Nephron progenitor cell (in vitro differentiated cells): ENCODE measurements around the gene THSD4.

Experiments used
- DNase-seq: peaks from one replicate; pipeline ENCODE4 v3.0.0; 2021
- H3K27ac Mint-ChIP-seq: 2 replicates; pipeline ENCODE4 v1.8.0; 2021; ENCODE audit warnings: mild to moderate bottlenecking, moderate library complexity, mixed read lengths
- H3K27me3 Mint-ChIP-seq: 2 replicates; pipeline ENCODE4 v1.8.0; 2021; ENCODE audit warnings: mild to moderate bottlenecking, low read depth, mixed read lengths; ENCODE audit not compliant: poor library complexity
- H3K36me3 Mint-ChIP-seq: 2 replicates; pipeline ENCODE4 v1.8.0; 2021; ENCODE audit warnings: low read depth, mixed read lengths
- H3K4me1 Mint-ChIP-seq: 2 replicates; pipeline ENCODE4 v1.8.0; 2021; ENCODE audit warnings: mixed read lengths
- H3K4me3 Mint-ChIP-seq: 2 replicates; pipeline ENCODE4 v1.8.0; 2021; ENCODE audit warnings: mild to moderate bottlenecking, moderate library complexity, mixed read lengths
- H3K9me3 Mint-ChIP-seq: 2 replicates; pipeline ENCODE4 v1.8.0; 2021; ENCODE audit warnings: mild to moderate bottlenecking, moderate library complexity, mixed read lengths
- TF ChIP-seq, protein P1 (sequence below): fragments of 200-600 bp; sonication (generic); IDR thresholded peaks from 2 replicates; pipeline ENCODE4 v1.5.0; 2021; ENCODE audit warnings: antibody characterized with exemption

Gene THSD4

DNA sequence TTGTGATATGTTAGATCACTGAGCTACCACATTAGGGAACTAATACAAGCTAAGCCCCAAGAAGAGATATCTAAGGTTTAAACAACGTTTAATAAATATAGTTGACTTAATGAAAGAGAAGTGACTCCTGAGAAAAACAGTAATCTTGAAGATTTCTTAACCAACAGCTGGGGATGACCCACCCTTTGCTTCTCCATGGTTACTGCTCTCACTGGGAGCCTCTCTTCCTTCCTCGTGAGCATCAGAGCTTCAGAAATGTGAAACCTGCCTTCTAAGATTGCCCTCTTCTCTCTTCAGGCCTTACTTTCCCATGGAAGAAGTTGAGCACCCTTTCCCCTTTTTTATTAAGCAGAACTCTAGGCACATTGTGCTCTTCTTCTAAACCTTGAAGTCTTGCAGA lies 562.9 kb downstream of the THSD4 start:
- H3K4me1 Mint-ChIP-seq = peaks cover 70% of the 10 kb centered on the region
- no peak overlapping the region for H3K4me3 Mint-ChIP-seq
- DNase-seq = no peak
- peaks cover 2% of the 10 kb centered on the region for H3K27me3 Mint-ChIP-seq
- H3K27ac Mint-ChIP-seq = peak overlapping the region; percentile 17
- TF ChIP-seq, protein P1, sequence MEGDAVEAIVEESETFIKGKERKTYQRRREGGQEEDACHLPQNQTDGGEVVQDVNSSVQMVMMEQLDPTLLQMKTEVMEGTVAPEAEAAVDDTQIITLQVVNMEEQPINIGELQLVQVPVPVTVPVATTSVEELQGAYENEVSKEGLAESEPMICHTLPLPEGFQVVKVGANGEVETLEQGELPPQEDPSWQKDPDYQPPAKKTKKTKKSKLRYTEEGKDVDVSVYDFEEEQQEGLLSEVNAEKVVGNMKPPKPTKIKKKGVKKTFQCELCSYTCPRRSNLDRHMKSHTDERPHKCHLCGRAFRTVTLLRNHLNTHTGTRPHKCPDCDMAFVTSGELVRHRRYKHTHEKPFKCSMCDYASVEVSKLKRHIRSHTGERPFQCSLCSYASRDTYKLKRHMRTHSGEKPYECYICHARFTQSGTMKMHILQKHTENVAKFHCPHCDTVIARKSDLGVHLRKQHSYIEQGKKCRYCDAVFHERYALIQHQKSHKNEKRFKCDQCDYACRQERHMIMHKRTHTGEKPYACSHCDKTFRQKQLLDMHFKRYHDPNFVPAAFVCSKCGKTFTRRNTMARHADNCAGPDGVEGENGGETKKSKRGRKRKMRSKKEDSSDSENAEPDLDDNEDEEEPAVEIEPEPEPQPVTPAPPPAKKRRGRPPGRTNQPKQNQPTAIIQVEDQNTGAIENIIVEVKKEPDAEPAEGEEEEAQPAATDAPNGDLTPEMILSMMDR = no peak
- no peaks in the 10 kb centered on the region for H3K9me3 Mint-ChIP-seq
- H3K36me3 Mint-ChIP-seq = no peaks in the 10 kb centered on the region

- peaks cover 4% of the 10 kb centered on the region for H3K27me3 Mint-ChIP-seq
- DNase-seq = no peak
- H3K4me3 Mint-ChIP-seq = peak overlapping the region; percentile 18
- TF ChIP-seq, protein P1 = no peak
- H3K9me3 Mint-ChIP-seq = no peaks in the 10 kb centered on the region
- H3K36me3 Mint-ChIP-seq = no peaks in the 10 kb centered on the region
- no peak overlapping the region for H3K27ac Mint-ChIP-seq
- peaks cover 70% of the 10 kb centered on the region for H3K4me1 Mint-ChIP-seq
Observed at GRCh38 chr15:71678605-71679004, 563.3 kb downstream of the THSD4 start.

DNA sequence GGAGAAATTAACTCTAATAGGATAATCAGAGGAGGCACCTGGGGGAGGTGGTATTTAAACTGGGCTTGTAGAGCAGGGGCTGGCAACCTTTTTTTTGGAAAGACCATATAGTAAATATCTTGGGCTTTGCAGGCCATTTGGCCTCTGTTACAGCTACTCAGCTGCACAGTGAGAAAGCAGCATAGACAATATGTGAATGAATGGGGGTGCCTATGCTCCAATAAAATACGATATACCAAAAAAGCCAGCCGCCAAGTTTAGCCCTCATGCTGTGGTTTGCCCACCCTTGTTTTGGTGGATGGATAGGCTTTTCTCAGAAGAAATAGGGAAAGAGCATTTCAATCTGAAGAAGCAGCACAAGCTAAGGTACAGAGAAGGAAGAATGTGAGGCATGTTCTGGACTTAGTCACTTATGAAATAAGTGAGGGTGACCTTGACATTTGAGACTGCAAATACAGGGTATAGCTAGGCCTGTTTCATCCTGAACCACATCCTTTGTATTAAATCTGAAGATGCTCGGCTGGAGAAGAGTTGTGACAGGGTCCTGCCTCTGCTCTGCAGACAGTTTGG lies 564.0 kb downstream of the THSD4 start:
- no peaks in the 10 kb centered on the region for H3K9me3 Mint-ChIP-seq
- no peaks in the 10 kb centered on the region for H3K36me3 Mint-ChIP-seq
- peaks cover 4% of the 10 kb centered on the region for H3K27me3 Mint-ChIP-seq
- TF ChIP-seq, protein P1 = no peak
- peak overlapping the region; percentile 46 for H3K27ac Mint-ChIP-seq
- DNase-seq = no peak
- peaks cover 66% of the 10 kb centered on the region for H3K4me1 Mint-ChIP-seq
- H3K4me3 Mint-ChIP-seq = no peak overlapping the region

GRCh38 chr15:71679793-71680353 lies 564.6 kb downstream of the THSD4 start:
- Mint-ChIP-seq H3K4me1 (peaks cover 60% of the 10 kb centered on the region), H3K27me3 (peaks cover 4% of the 10 kb centered on the region), H3K36me3 (no peaks in the 10 kb centered on the region), H3K9me3 (no peaks in the 10 kb centered on the region), H3K4me3 (no peak overlapping the region), H3K27ac (peak overlapping the region; percentile 46)
- no peak for DNase-seq
- TF ChIP-seq, protein P1 = no peak

DNA sequence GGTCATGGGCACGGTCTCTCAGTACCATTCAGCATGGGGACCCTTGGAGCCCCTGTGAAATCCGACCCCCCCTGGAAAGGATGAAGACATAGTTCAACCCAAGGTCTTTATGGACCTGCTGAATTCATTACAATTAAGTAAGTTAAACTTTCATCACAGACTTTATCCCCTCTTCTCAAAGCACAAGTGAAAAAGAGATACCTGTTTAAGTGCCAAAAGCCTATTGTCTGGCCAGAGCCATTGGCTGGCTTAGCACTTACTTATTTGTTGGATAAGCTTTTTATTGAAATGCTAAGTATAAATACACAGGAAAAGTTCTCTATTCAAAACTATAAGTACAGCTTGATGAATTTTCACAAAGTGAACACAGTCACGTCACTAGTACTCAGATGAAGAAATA lies 566.7 kb downstream of the THSD4 start:
- Mint-ChIP-seq H3K4me3 (no peak overlapping the region), H3K4me1 (peaks cover 41% of the 10 kb centered on the region), H3K27me3 (peaks cover 4% of the 10 kb centered on the region), H3K27ac (no peak overlapping the region), H3K36me3 (no peaks in the 10 kb centered on the region), H3K9me3 (no peaks in the 10 kb centered on the region)
- TF ChIP-seq, protein P1 = no peak
- DNase-seq = no peak
